HEK293T (cell line): Measurements from ENCODE around the gene GTF2H4.
"Not testable (repeated sequence)": the region's sequence is repeated elsewhere in the genome, so short reads cannot be mapped to it uniquely, and the experiment has no call there.

Experiments
- CTCF ChIA-PET: fragments of 350-600 bp; formaldehyde crosslinking; extraction: SDS; loops from one replicate; lab custom pipeline; 2021; ENCODE audit warnings: antibody characterized with exemption, inconsistent platforms; lab: Yijun Ruan, JAX
- POLR2A ChIA-PET: fragments of 350-600 bp; formaldehyde crosslinking; extraction: SDS; loops from one replicate; lab custom pipeline; 2020; ENCODE audit warnings: antibody characterized with exemption, inconsistent platforms; lab: Yijun Ruan, JAX
- DNase-seq: peaks from one replicate; pipeline ENCODE4 v3.0.0; 2012; ENCODE audit warnings: mixed read lengths; ENCODE audit errors: extremely low spot score
- ARNT ChIP-seq: fragments of 450-650 bp; IDR thresholded peaks from 2 replicates; pipeline ENCODE4 v1.6.1; 2017; ENCODE audit warnings: mild to moderate bottlenecking
- BHLHE40 ChIP-seq: fragments of 450-650 bp; IDR thresholded peaks from 2 replicates; pipeline ENCODE4 v1.6.1; 2016; ENCODE audit warnings: mild to moderate bottlenecking, moderate library complexity, borderline replicate concordance
- CTBP1 ChIP-seq: fragments of 450-650 bp; IDR thresholded peaks from 2 replicates; pipeline ENCODE4 v1.6.1; 2016; ENCODE audit warnings: borderline replicate concordance
- ELF4 ChIP-seq: fragments of 450-650 bp; IDR thresholded peaks from 2 replicates; pipeline ENCODE4 v1.6.1; 2017; ENCODE audit warnings: antibody characterized with exemption
- FOXA1 ChIP-seq: fragments of 450-650 bp; IDR thresholded peaks from 2 replicates; pipeline ENCODE4 v1.6.1; 2016; ENCODE audit warnings: mild to moderate bottlenecking
- FOXK2 ChIP-seq: fragments of 450-650 bp; IDR thresholded peaks from 2 replicates; pipeline ENCODE4 v1.6.1; 2016; ENCODE audit warnings: mild to moderate bottlenecking
- FOXM1 ChIP-seq: fragments of 450-650 bp; IDR thresholded peaks from 2 replicates; pipeline ENCODE4 v1.6.1; 2017; ENCODE audit warnings: mild to moderate bottlenecking, borderline replicate concordance
- HDGF ChIP-seq: fragments of 450-650 bp; IDR thresholded peaks from 2 replicates; pipeline ENCODE4 v1.6.1; 2017; ENCODE audit warnings: antibody characterized with exemption, borderline replicate concordance
- L3MBTL2 ChIP-seq: fragments of 450-650 bp; conservative IDR thresholded peaks from 2 replicates; pipeline ENCODE4 v1.6.1; 2016; ENCODE audit warnings: mild to moderate bottlenecking
- LEF1 ChIP-seq: fragments of 450-650 bp; IDR thresholded peaks from 2 replicates; pipeline ENCODE4 v1.6.1; 2017; ENCODE audit warnings: mild to moderate bottlenecking, borderline replicate concordance
- NFRKB ChIP-seq: fragments of 450-650 bp; IDR thresholded peaks from 2 replicates; pipeline ENCODE4 v1.6.1; 2016; ENCODE audit warnings: mild to moderate bottlenecking, moderate library complexity
- SP1 ChIP-seq: fragments of 450-650 bp; IDR thresholded peaks from 2 replicates; pipeline ENCODE4 v1.6.1; 2017
- SUZ12 ChIP-seq: fragments of 450-650 bp; IDR thresholded peaks from 2 replicates; pipeline ENCODE4 v1.6.1; 2016; ENCODE audit warnings: mild to moderate bottlenecking
- TARDBP ChIP-seq: fragments of 450-650 bp; IDR thresholded peaks from 2 replicates; pipeline ENCODE4 v1.6.1; 2016
- ZNF384 ChIP-seq: fragments of 450-650 bp; IDR thresholded peaks from 2 replicates; pipeline ENCODE4 v1.6.1; 2016
- TF ChIP-seq, protein P1 (sequence below): fragments of 450-650 bp; IDR thresholded peaks from 2 replicates; pipeline ENCODE4 v1.6.1; 2016

GTF2H4 gene

DNA sequence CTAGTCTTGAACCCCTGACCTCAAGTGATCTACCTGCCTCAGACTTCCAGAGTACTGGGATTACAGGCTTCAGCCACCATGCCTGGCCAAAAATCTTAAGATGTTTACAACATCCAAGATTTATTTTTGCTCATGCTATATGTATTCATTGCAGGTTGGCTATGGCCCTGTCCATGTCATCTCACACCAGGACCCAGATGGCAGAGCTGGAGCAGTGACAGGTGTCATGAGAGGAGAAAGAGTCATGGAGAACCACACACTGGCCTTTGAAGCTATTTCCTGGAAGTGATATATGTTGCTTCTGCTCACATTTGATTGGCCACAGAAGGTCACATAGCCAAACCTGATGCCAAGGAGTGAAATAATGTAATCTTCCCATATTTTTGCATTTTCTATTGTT, 37.5 kb upstream of the GTF2H4 start:
- no peak for DNase-seq
- CTCF ChIA-PET, result no interaction called here
- POLR2A ChIA-PET, result no interaction called here
- no peak for TF ChIP-seq TARDBP
- no peak for TF ChIP-seq FOXM1
- TF ChIP-seq SUZ12, result no peak
- TF ChIP-seq ELF4, result no peak
- no peak for TF ChIP-seq FOXK2
- TF ChIP-seq HDGF, result no peak
- no peak for TF ChIP-seq NFRKB
- TF ChIP-seq ARNT, result no peak
- no peak for TF ChIP-seq BHLHE40
- no peak for TF ChIP-seq LEF1

GRCh38 chr6:30871592-30872183, 36.3 kb upstream of the GTF2H4 start:
- ChIA-PET CTCF (no interaction called here), POLR2A (no interaction called here)
- TF ChIP-seq SP1, result no peak
- no peak for TF ChIP-seq FOXM1
- TF ChIP-seq BHLHE40, result no peak
- TF ChIP-seq SUZ12, result no peak
- no peak for TF ChIP-seq ELF4
- no peak for TF ChIP-seq TARDBP
- TF ChIP-seq L3MBTL2, result no peak
- no peak for TF ChIP-seq CTBP1
- TF ChIP-seq FOXK2, result no peak
- no peak for TF ChIP-seq HDGF
- DNase-seq, result no peak

DNA sequence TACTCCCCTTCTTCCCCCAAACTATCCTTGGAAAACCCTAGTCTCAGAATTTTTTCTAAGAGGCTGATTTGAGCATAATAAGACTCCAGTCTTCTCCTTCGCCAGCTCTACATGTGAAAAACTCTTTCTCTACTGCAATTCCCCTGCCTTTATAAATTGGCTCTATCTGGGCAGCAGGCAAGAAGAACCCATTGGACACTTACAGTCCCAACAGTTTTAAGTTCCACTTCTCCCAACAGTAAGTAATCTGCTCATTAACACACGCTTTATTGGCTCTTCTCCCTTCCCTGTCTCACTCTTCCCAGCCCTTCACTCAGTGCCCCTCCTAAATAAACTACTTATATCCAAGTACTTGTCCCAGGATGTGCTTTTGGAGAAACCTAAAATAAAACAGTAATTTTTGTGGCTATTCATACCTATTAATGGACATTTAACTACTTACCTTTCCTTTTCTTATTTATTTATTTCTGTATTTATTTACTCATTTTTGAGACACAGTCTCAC, 34.8 kb upstream of the GTF2H4 start:
- TF ChIP-seq L3MBTL2 (no peak), NFRKB (no peak), CTBP1 (no peak), ELF4 (no peak), ZNF384 (no peak), SP1 (no peak), FOXK2 (no peak), FOXA1 (no peak), LEF1 (no peak), HDGF (no peak), FOXM1 (no peak), BHLHE40 (no peak)
- TF ChIP-seq, protein P1, sequence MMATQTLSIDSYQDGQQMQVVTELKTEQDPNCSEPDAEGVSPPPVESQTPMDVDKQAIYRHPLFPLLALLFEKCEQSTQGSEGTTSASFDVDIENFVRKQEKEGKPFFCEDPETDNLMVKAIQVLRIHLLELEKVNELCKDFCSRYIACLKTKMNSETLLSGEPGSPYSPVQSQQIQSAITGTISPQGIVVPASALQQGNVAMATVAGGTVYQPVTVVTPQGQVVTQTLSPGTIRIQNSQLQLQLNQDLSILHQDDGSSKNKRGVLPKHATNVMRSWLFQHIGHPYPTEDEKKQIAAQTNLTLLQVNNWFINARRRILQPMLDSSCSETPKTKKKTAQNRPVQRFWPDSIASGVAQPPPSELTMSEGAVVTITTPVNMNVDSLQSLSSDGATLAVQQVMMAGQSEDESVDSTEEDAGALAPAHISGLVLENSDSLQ, result no peak
- ChIA-PET POLR2A (no interaction called here), CTCF (no interaction called here)
- DNase-seq, result no peak

- DNase-seq, CTCF ChIA-PET, POLR2A ChIA-PET: not testable (repeated sequence)
These were observed 34.2 kb upstream of the GTF2H4 start for GRCh38 chr6:30873795-30874194.

DNA sequence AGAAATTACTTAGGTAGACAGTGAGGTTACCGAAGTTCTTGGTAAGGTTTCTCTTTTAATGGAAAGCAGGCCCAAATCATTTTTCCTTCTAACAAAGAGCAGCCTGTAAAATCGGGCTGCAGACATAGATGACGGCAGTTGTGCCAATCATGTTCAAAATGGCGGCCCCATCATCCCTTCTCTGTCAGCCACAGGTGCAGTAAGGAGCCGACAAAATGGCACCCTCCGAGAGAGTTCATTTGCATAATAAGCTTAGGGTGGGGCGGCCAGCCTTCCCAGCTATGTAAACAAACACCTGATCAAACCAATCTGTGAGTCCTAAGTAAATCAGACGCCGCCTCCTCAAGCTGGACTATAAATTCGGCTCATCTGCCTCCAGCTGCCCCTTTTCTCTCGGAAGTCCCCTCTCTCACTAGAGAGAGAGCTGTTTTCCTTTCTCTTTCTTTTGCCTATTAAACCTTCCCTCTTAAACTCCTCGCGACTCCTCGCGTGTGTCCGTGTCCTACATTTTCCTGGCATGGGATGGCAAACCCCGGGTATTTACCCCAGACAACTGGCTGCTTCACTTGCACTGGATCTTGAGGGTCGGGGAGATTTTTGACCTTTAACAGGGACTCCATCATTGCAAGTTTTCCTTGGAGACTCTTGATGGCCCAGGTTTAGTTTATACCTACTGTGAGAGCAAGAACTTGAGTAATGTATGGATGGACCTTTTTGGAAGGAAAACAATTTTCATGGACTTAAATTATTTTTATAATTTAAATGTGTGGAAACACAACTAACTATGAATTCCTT, 32.6 kb upstream of the GTF2H4 start:
- TF ChIP-seq CTBP1, result no peak
- no peak for TF ChIP-seq FOXK2
- TF ChIP-seq HDGF, result no peak
- no peak for TF ChIP-seq BHLHE40
- no peak for TF ChIP-seq LEF1
- no peak for TF ChIP-seq TARDBP
- no peak for TF ChIP-seq ELF4
- TF ChIP-seq, protein P1, result no peak
- no peak for TF ChIP-seq NFRKB
- no peak for TF ChIP-seq FOXA1
- TF ChIP-seq FOXM1, result no peak
- no peak for DNase-seq
- ChIA-PET CTCF (no interaction called here), POLR2A (no interaction called here)

- no peak for DNase-seq
- POLR2A ChIA-PET, result interaction anchor here (1.2 kb wide), 1 partner anchor 196 kb away, joined by 3 read pairs; no protein-coding TSS in a partner anchor
- TF ChIP-seq ZNF384, result no peak
- TF ChIP-seq, protein P1, result no peak
- no peak for TF ChIP-seq CTBP1
- no peak for TF ChIP-seq NFRKB
- TF ChIP-seq TARDBP, result no peak
- no peak for TF ChIP-seq SP1
- TF ChIP-seq HDGF, result no peak
- no peak for TF ChIP-seq L3MBTL2
- no peak for TF ChIP-seq BHLHE40
- no peak for TF ChIP-seq ARNT
- TF ChIP-seq LEF1, result no peak
- CTCF ChIA-PET, result no interaction called here
These were observed 31.8 kb upstream of the GTF2H4 start for GRCh38 chr6:30876039-30876730.
